Epithelial cell of proximal tubule (primary cell): ENCODE results near the gene ZCCHC7. TPM values are rescaled to one million over a fixed set of nuclear protein-coding genes. Genes with fewer than 3 reads are reported as not detected.

Experiments used
- DNase-seq: peaks from one replicate; pipeline ENCODE4 v3.0.0-alpha.2; 2011; ENCODE audit warnings: low read depth
- H3K4me3 ChIP-seq: 2 replicates; pipeline ENCODE4 v1.5.1; 2011; ENCODE audit warnings: low read depth, mild to moderate bottlenecking, low read length
- CTCF ChIP-seq: conservative IDR thresholded peaks from 2 replicates; pipeline ENCODE4 v1.5.1; 2012; ENCODE audit warnings: low read depth, mild to moderate bottlenecking, low read length
- total RNA-seq: library from RNA; depleted of rRNA; stranded (reverse); fragments of >200 nt; gene quantifications from 2 replicates; pipeline ENCODE4 v1.2.3, GENCODE V29; 2015

Gene ZCCHC7
- total RNA-seq, 1 donor from 2014 or later = 13.3 TPM

DNA sequence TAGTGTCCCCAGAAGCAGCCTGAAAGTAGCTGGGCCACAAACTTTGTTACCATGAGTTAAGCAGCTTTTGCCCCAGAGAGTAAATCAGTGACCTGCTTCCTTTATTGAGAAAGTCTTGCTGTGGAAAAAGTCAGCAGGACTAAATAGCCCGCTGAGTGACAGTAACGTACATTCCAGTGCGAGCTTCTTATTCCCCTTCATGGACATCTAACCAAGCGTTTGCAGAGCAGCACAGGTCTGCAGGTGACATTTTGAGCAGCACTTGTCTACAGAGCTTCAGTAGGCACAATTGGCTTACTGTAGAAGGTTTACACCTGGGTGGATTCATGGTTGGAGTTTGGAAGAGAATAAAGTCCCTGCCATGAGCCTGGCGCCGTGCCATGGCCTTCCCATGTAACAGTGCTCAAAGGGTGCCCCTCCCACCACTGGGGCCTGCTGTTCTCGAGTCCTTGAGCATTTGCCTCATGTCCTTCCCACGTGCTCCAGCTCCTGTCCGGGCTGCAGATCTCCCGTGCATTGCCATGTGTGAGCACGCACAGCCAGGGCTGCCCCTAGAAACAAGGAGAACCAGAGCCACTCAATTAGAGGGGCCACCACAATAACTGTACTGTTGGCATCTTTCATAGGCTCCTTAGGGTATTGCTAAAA lies 260.8 kb downstream of the ZCCHC7 start:
- DNase-seq = no peak
- no peak for TF ChIP-seq CTCF
- H3K4me3 ChIP-seq = no peak overlapping the region

DNA sequence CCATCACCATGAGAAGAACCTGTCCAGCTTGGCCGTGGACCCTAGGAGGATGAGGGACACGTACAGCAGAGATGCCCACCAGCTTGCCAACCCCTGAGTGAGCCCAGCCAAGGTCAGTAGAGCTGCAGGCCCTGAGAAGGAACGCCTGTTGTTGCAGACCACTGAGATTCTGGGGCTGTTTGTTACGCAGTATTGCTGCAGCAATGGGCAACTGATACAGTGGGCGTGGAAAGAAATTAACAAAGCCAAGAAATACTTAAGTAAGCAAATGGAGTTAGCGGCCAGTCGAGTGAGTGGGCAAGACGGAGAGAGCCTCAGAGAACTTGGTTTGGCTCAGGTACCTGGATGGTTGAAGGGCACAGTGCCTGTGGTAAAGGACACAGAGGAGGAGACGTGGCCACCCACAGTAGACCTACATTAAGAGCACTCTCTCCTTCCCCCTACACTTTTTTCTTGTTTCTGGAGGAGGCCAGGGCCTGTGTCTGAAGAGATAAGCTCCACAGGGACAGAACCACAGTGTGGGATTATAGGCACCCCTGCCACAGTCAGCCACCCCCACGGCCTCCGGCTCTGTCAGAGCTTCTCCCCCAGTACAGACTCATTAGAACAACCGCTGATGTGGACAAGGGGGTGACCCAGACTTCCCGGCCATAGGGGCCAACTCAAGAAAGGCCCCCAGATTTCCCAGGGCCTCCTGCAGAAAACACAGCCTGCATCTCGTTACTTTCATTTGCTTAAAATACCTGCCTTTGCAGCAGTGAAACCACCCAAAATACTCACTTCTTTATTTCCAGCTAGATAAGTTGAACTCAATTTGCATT lies 262.0 kb downstream of the ZCCHC7 start:
- H3K4me3 ChIP-seq = no peak overlapping the region
- DNase-seq = no peak
- no peak for TF ChIP-seq CTCF

- DNase-seq = no peak
- no peak overlapping the region for H3K4me3 ChIP-seq
- no peak for TF ChIP-seq CTCF
Observed at GRCh38 chr9:37382982-37383357, 262.6 kb downstream of the ZCCHC7 start.

DNA sequence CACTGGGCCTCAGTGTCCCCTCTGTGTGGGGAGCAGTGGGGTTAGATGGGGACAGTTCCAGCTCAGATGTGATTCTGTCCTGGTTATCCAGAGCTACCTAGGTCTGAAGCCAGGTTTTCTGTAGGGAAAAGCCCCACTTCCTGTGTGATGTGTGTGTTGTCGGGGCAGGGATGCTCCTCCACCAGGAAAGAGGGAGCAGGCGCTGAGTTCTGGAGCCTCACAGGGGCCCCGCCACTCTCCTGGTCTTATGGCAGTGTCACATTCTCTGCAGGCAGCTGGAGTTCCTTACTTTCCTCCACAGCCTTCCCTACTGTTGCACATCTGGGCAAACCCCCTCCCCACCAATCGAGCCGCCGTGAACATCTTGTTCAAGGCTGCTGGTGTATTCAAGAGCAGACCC lies 263.0 kb downstream of the ZCCHC7 start:
- H3K4me3 ChIP-seq = no peak overlapping the region
- no peak for DNase-seq
- no peak for TF ChIP-seq CTCF

DNA sequence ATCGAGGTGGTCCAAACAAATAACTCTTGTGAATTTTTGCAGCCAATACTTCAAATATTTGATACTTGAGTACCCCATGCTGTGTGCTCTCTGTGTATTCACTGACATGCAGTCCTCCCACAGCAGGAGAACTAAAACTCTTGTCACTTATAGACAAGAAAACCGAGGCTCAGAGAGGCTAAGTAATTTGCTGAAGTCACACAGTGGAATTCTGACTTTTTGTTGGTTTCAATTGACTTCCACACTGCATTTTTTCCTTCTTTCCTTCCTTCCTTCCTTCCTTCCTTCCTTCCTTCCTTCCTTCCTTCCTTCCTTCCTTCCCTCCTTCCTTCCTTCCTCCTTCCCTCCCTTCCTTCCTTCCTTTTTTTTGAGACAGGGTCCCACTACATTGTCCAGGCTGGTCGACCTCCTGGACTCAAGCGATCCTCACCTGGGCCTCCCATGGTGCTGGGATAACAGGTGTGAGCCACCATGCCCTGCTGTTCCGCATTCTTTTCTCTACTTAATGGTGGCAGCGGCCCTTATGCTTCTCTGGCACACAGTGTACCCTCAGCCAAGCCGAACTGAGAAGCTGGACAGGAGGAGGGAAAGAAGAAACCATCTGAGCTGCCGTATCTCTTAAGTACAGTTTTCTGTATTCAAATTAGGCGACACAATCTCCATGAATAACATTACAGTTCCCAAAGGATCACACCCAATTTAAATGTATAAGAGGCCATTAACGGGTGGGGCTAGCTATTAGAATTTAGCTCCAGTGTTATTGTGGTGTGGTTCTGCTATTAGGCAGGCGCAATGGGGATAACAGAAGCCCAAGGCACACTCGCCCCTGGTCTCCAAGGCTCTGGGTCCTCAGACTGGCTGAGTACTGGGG lies 263.7 kb downstream of the ZCCHC7 start:
- no peak for TF ChIP-seq CTCF
- DNase-seq = no peak

GRCh38 chr9:37385286-37385685 lies 264.9 kb downstream of the ZCCHC7 start:
- no peak for TF ChIP-seq CTCF
- H3K4me3 ChIP-seq = no peak overlapping the region
- DNase-seq = no peak

More for the DNA sequence above, 263.7 kb downstream of the ZCCHC7 start:
- no peak overlapping the region for H3K4me3 ChIP-seq
